Mononuclear cell (primary cell): ENCODE results near the gene TBC1D22A. TPM values are rescaled to one million over a fixed set of nuclear protein-coding genes. Genes with fewer than 3 reads are reported as not detected.

Experiments used
- H3K27me3 ChIP-seq: 2 replicates; pipeline ENCODE4 v1.6.0; 2011; ENCODE audit warnings: low read length, control low read depth; ENCODE audit not compliant: insufficient read depth
- H3K4me1 ChIP-seq: 2 replicates; pipeline ENCODE4 v1.5.1; 2011; ENCODE audit warnings: mild to moderate bottlenecking, low read length, control low read depth; ENCODE audit not compliant: insufficient read depth
- H3K4me3 ChIP-seq: 2 replicates; pipeline ENCODE4 v1.5.1; 2011; ENCODE audit warnings: mild to moderate bottlenecking, low read length, moderate library complexity
- H3K9me3 ChIP-seq: 2 replicates; pipeline ENCODE4 v1.5.1; 2011; ENCODE audit warnings: low read depth, mild to moderate bottlenecking, control low read depth, low read length
- total RNA-seq: library from RNA; depleted of rRNA; stranded (reverse); fragments of >200 nt; gene quantifications from one replicate; pipeline ENCODE4 v1.2.3, GENCODE V29; 2012

Gene TBC1D22A
- total RNA-seq, 1 donor: 14.1 TPM

GRCh38 chr22:46744581-46744980, 17.9 kb upstream of the TBC1D22A start:
- Histone ChIP-seq H3K4me3 (no peak overlapping the region), H3K4me1 (peaks cover 19% of the 10 kb centered on the region), H3K9me3 (no peaks in the 10 kb centered on the region), H3K27me3 (no peaks in the 10 kb centered on the region)

DNA sequence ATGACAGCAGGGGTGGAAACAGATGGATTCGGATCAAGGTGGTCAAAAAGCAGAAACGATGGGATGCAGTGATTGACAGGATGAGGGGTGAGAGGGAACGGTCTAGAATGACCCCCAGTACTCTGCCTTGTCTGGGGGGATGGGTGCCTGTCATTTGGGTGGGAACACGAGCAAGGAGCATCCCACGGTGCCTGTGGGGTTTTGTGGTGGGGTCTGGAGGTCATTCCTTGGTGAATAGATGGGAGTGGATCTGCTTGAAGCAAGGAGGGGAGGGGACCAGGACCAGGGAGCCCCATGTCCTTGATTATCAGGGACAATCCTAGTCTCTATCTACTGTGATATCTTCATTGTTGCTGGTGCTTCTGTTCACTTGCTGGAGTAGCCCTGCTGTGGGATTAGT, 16.3 kb upstream of the TBC1D22A start:
- Histone ChIP-seq H3K27me3 (no peaks in the 10 kb centered on the region), H3K9me3 (no peaks in the 10 kb centered on the region), H3K4me1 (peaks cover 30% of the 10 kb centered on the region), H3K4me3 (no peak overlapping the region)

GRCh38 chr22:46746620-46747019, 15.8 kb upstream of the TBC1D22A start:
- no peak overlapping the region for H3K4me3 ChIP-seq
- peaks cover 35% of the 10 kb centered on the region for H3K4me1 ChIP-seq
- H3K9me3 ChIP-seq: no peaks in the 10 kb centered on the region

DNA sequence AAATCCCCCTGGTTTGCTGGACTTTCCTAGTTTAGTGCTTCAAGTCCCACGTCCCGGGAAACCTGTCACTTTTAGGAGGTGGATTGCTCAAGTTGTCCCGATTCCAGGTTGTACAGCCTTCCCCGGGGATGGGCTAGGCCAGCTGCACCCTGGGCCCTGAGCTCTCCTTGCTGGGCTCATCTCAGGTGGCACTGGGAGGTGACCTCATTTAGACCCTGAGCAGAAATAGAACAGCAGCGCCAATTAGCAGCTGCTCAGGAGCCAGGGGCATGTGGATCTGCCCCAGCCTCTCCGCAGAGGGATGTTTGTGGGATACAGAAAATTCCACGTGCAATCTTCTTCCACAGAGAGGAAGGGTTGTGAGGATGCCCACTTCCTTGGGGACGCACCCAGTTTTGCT, 14.8 kb upstream of the TBC1D22A start:
- H3K4me3 ChIP-seq: no peak overlapping the region
- H3K9me3 ChIP-seq: no peaks in the 10 kb centered on the region
- H3K27me3 ChIP-seq: no peaks in the 10 kb centered on the region
- H3K4me1 ChIP-seq: peaks cover 35% of the 10 kb centered on the region

More at GRCh38 chr22:46746620-46747019, 15.8 kb upstream of the TBC1D22A start:
- no peaks in the 10 kb centered on the region for H3K27me3 ChIP-seq

- H3K9me3 ChIP-seq: no peaks in the 10 kb centered on the region
- no peaks in the 10 kb centered on the region for H3K27me3 ChIP-seq
- H3K4me1 ChIP-seq: peaks cover 39% of the 10 kb centered on the region
- H3K4me3 ChIP-seq: no peak overlapping the region
Observed at GRCh38 chr22:46748206-46748907, 14.1 kb upstream of the TBC1D22A start.

DNA sequence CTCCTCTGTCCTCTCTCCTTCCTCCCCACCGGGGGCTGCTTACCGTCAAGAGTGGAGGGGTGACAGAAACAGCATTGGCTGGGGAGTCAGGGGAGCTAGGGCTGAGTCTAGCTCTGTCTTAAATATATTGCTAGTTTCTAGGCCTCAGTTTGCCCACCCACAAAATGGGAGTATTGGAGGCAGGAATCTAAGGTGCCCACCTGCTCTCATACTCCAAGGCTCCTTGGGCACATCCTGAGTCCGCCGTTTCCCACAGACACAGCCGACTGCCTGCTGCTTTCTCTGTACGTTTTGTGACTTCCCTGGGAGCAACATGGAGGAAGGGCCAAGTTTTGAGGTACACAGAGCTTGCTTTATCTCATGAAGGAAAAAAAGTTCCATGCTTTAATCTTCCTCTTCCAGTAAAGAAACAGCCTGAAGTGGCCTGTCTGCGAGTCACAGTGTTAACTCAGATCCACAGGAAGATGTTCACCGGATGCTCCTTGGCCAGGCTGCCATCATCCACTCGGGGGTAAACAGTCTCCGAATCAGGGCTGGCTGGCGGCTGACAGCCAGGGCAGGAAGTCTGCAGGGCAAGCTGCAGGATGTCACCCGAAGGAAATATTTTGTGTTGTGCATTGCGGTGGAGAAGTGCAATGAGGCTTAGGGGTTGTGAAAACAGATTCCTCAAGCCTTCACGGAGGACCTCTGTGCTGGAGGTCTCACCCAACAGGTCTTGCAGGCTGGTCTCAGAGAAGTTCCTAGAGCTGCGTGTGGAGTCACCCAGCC, 13.4 kb upstream of the TBC1D22A start:
- H3K4me3 ChIP-seq: no peak overlapping the region
- H3K4me1 ChIP-seq: peaks cover 47% of the 10 kb centered on the region
- no peaks in the 10 kb centered on the region for H3K9me3 ChIP-seq
- no peaks in the 10 kb centered on the region for H3K27me3 ChIP-seq

DNA sequence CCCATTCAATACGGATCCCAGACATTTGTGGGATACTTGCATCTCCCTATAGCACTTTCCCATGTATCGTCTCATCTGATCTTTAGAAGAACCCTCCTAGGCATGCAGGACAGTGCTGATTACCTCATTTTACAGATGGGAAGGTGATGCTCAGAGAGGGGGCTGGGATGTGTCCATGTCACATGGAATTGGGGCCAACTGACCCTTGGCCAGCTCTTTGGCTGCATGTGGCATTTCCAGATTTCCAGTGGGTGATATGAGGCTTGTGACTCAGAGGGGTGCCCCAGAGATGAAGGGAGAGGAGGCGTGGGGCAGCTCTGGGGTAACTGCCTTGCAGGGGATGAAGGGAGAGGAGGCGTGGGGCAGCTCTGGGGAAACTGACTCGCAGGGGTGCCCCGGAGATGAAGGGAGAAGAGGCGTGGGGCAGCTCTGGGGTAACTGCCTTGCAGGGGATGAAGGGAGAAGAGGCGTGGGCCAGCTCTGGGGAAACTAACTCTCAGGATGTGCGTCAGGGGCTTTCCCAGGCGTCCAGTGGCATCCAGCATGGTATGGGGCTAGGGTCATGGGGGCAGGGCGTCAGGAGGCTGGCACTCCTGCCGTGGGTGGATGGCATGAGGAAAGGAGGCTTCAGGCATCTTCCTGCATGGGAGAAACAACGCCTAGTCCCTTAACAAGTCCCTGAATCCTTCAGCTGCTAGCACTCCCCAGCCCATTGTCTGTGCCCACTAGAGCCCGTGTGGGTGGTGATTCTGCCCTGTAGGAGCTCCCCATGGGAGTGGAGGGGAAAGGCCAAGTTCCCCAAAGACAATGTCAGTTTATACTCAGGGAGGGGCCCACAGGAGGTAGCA, 12.5 kb upstream of the TBC1D22A start:
- Histone ChIP-seq H3K27me3 (no peaks in the 10 kb centered on the region), H3K4me3 (no peak overlapping the region), H3K9me3 (no peaks in the 10 kb centered on the region), H3K4me1 (peaks cover 55% of the 10 kb centered on the region)

GRCh38 chr22:46750530-46750800, 12.0 kb upstream of the TBC1D22A start:
- H3K27me3 ChIP-seq: no peaks in the 10 kb centered on the region
- H3K9me3 ChIP-seq: no peaks in the 10 kb centered on the region
- no peak overlapping the region for H3K4me3 ChIP-seq
- H3K4me1 ChIP-seq: peaks cover 61% of the 10 kb centered on the region

GRCh38 chr22:46750863-46751443, 11.5 kb upstream of the TBC1D22A start:
- H3K27me3 ChIP-seq: no peaks in the 10 kb centered on the region
- no peak overlapping the region for H3K4me3 ChIP-seq
- peaks cover 65% of the 10 kb centered on the region for H3K4me1 ChIP-seq
- H3K9me3 ChIP-seq: no peaks in the 10 kb centered on the region

GRCh38 chr22:46752286-46752987, 10.0 kb upstream of the TBC1D22A start:
- H3K4me3 ChIP-seq: no peak overlapping the region
- H3K9me3 ChIP-seq: peaks cover 4% of the 10 kb centered on the region
- H3K27me3 ChIP-seq: no peaks in the 10 kb centered on the region
- H3K4me1 ChIP-seq: peaks cover 79% of the 10 kb centered on the region

DNA sequence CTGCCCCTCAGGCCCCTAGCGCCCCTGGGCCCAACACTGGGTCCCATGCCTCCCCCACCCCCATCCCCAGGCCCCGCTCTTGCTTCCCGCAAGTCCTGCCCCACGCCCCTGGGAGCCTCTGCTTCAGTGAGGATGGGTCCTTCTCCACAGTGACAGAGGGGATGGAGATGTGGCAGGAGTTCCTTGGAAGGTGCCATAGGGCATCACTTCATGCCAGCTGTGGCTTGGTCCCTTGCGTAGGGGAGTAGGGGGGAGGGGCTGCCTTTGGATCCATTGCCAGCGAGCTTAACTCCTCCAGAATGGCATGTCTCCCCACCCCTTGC, 9.5 kb upstream of the TBC1D22A start:
- no peaks in the 10 kb centered on the region for H3K27me3 ChIP-seq
- H3K9me3 ChIP-seq: peaks cover 4% of the 10 kb centered on the region
- H3K4me1 ChIP-seq: peaks cover 84% of the 10 kb centered on the region

DNA sequence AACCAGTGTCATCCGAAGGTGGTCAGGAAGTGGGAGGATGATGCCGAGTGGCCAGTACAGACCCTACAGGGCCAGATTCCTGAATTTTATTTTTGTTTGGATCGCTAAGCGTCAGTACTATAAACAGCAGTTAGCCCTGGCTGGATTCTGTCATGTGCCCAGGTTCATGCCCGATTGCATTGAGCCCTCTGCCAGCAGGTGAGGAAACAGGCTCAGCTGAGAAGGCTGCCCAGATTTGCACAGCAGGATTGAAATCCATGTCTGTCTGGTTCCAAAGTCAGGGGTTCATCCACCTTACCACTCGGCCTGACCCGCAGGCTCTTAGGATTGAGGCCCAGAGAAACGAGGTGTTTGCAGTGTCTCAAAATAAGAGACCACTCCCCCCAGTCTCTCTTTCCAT, 9.1 kb upstream of the TBC1D22A start:
- Histone ChIP-seq H3K4me1 (peaks cover 86% of the 10 kb centered on the region), H3K4me3 (no peak overlapping the region), H3K27me3 (no peaks in the 10 kb centered on the region), H3K9me3 (peaks cover 4% of the 10 kb centered on the region)

More for the DNA sequence above, 9.5 kb upstream of the TBC1D22A start:
- no peak overlapping the region for H3K4me3 ChIP-seq

- no peak overlapping the region for H3K4me3 ChIP-seq
- H3K27me3 ChIP-seq: no peaks in the 10 kb centered on the region
- peaks cover 4% of the 10 kb centered on the region for H3K9me3 ChIP-seq
- peaks cover 86% of the 10 kb centered on the region for H3K4me1 ChIP-seq
Observed at GRCh38 chr22:46753761-46754109, 8.7 kb upstream of the TBC1D22A start.

- no peaks in the 10 kb centered on the region for H3K27me3 ChIP-seq
- no peak overlapping the region for H3K4me3 ChIP-seq
- H3K9me3 ChIP-seq: peaks cover 4% of the 10 kb centered on the region
- peaks cover 85% of the 10 kb centered on the region for H3K4me1 ChIP-seq
Observed at GRCh38 chr22:46754110-46754799, 8.2 kb upstream of the TBC1D22A start.
